Measurements from ENCODE around the gene RRP15. TPM values are rescaled to one million over a fixed set of nuclear protein-coding genes. Genes with fewer than 3 reads are reported as not detected.

RRP15 gene
- total RNA-seq, 1 experiment from 2014 or later, result 36.0 TPM

GRCh38 chr1:218305472-218306064 lies 20.5 kb downstream of the RRP15 start (continued):
- TF ChIP-seq FOXP4 (CRISPR knock-in tag; IDR thresholded peaks at IDR 0.05) (no peak), E2F5 (CRISPR knock-in tag; IDR thresholded peaks at IDR 0.05) (no peak), GABPB1 (CRISPR knock-in tag; IDR thresholded peaks at IDR 0.05) (no peak)

GRCh38 chr1:218312509-218312908 lies 27.4 kb downstream of the RRP15 start:
- POLR2A ChIA-PET, result no interaction called here
- CTCF ChIA-PET, result no interaction called here
- H3K27me3 Mint-ChIP-seq (ENCODE audit: low read depth), result no peaks in the 10 kb centered on the region
- ATAC-seq, result no peak
- TF ChIP-seq AR (CRISPR knock-in tag; IDR thresholded peaks at IDR 0.05) (no peak), ZNF219 (CRISPR knock-in tag; IDR thresholded peaks at IDR 0.05; ENCODE audit: borderline replicate concordance) (no peak), MYBL2 (CRISPR knock-in tag; IDR thresholded peaks at IDR 0.05) (no peak), HMGXB4 (CRISPR knock-in tag; IDR thresholded peaks at IDR 0.05) (no peak), GABPB1 (CRISPR knock-in tag; IDR thresholded peaks at IDR 0.05) (no peak), ZNF532 (CRISPR knock-in tag; IDR thresholded peaks at IDR 0.05; ENCODE audit: borderline replicate concordance) (no peak), ZNF281 (CRISPR knock-in tag; IDR thresholded peaks at IDR 0.05) (no peak)
- H3K4me1 Mint-ChIP-seq, result peaks cover 22% of the 10 kb centered on the region
- H3K27ac Mint-ChIP-seq, result peak overlapping the region; percentile 61
- no peaks in the 10 kb centered on the region; the same call in 1 of the 2 replicates for H3K9me3 Mint-ChIP-seq
- no peak overlapping the region for H3K4me3 Mint-ChIP-seq
- no peak for DNase-seq (ENCODE audit: low spot score)
- H3K36me3 Mint-ChIP-seq, result peaks cover 37% of the 10 kb centered on the region

Data from WTC11 (cell line).